Activated naive CD4-positive, alpha-beta T cell treated with anti-CD3 and anti-CD28 coated beads, Interleukin-2, amount 50 U/mL, for 16 hours (primary cell): Measurements from ENCODE around the gene OR52A5.
"Not testable (repeated sequence)": the region's sequence is repeated elsewhere in the genome, so short reads cannot be mapped to it uniquely, and the experiment has no call there.

Source experiments
- DNase-seq: peaks from one replicate; pipeline ENCODE4 v3.0.0-alpha.2; 2020

OR52A5 gene

DNA sequence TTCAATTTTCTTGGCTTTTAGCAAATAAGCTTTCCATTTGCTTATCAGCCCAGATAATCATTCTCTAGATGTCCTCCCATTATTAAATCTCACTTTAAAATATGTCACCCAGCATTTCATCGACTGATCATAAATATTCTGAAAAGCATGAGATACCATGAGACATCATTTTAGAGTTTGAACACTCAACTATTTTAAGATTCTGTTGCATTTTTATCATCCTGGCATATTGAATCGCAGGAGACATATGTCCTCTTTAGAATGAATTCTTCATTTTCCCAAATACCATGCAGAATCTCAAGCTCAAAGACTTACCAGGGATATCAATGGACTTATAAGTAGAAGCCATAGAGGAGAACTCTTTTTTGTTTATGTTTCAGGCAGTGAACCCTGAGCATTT, at the start of gene OR52A5:
TSS of gene OR52A5 (minus strand) at position 361 of the 400 bp plus-strand sequence. CDS start 5,714 bp downstream, outside the sequence.
- DNase-seq = no peak

DNA sequence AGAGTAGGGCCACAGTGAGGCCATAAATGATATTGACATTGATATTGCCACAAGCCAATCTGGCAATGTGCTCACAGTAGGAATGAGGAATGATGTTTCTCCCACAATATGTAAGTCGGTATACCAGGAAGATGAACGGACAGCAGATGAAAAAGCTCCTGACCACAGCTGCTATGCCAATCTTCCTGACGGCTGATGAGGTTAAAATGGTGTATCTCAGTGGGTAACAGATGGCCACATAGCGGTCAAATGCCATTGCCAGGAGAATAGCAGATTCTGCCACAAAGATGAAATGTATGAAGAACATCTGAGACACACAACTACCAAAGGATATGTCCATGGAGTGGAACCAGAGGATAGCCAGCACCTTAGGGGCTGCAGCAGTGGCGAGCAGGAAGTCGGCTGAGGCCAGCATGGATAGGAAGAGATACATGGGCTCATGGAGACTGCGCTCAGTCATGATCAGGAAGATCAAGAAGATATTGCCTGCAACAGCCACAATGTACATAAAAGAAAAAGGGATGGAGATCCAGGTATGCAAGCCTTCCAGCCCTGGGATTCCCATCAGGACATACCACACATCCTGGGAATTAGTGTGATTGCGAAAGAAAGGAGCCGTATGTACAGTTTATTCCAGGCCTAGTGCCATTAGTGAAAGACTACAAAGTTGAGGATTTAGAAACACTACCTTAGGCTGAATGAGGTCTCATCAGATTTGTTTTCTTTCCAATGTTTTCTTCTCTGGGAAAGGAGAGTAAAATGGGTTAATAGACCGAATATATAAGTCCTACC, 40.1 kb upstream of the OR52A5 start:
- DNase-seq = no peak

DNA sequence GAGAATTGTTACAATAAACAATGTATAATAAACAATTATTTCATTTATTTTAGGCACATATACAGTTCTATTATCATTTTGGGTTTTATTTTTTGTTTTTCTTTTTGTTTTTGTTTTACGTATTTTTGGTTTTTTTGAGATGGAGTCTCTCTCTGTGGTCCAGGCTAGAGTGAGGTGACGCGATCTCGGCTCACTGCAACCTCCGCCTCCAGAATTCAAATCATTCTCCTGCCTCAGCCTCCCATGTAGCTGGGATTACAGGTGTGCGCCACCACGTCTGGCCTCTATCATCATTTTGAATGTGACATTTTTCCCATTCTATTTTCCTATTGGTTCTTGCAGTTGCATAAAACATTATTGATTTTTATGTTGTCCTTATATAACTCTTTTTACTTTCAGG, 36.8 kb upstream of the OR52A5 start:
- DNase-seq = no peak

DNA sequence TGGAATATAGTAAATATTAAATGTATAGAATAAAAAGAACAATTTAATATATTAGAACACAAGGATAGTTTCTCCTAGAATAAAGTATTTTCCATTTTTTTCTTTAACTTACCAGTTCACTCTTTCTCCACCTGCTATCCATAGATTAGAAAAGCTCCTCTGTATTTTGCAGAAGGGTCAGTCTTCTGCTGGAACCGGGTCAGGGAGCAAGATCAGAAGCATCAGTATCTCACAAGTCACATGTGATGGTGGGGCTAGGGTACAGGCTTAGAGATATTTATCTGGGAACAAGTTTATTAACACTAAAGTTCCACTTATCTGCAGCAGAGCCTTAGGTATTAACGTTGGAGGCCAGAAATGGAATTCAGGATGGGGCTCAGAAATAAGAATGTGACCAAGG, 33.7 kb upstream of the OR52A5 start:
- DNase-seq = no peak

DNA sequence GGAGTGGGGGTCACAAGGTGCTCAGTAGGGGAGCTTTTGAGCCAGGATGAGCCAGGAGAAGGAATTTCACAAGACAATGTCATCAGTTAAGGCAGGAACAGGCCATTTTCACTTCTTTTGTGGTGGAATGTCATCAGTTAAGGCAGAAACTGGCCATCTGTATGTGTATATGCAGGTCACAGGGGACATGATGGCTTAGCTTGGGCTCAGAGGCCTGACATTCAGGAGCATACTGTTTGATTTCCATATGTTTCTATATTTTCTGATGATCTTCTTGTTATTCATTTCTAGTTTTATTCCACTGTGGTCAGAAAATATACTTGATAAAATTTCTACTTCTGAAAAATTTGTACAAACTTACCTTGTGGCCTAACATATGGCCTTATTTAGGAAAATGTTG, 27.7 kb upstream of the OR52A5 start:
- DNase-seq = not testable (repeated sequence)

DNA sequence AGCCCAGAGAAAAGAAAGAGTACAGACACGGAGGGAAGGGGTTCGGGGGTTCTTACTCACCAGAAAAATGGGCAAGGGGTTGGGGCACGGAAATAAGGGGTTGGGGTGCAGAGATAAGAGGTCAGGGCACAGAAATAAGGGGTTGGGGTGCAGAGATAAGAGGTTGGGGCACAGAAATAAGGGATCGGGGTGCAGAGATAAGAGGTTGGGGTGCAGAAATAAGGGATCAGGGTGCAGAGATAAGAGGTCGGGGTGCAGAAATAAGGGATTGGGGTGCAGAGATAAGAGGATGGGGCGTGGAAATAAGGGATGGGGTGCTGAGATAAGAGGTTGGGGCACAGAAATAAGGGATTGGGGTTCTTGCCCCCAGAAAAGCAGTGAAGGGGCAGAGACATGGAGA, 26.7 kb upstream of the OR52A5 start:
- DNase-seq = not testable (repeated sequence)

DNA sequence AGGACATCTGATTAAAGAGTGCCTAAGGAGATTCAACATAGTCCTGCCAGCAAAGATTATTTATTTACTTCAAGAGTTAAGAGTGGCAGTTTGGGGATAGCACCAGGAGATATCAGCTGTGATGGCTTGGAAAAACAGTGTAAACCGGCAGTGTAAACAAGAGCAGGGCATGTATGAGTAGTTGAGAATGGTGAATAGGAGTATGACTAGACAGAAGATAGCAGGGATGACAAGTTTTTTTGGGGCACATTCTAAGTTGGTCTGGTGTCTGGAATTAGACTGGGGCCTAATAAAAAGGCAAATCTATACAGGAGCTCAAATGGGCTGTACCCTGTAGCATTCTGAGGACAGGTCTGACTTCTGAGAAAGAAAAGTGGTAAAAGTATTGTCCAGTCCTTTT, 22.9 kb upstream of the OR52A5 start:
- DNase-seq = not testable (repeated sequence)

DNA sequence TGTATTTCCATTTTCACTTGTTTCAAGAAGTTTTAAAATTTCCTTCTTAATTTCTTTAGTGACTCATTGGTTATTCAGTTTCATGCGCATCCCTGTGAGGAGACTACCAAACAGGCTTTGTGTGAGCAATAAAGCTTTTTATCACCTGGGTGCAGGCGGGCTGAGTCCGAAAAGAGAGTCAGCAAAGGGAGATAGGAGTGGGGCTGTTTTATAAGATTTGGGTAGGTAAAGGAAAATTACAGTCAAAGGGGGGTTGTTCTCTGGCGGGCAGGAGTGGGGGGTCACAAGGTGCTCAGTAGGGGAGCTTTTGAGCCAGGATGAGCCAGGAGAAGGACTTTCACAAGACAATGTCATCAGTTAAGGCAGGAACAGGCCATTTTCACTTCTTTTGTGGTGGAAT, 22.1 kb upstream of the OR52A5 start:
- not testable (repeated sequence) for DNase-seq

DNA sequence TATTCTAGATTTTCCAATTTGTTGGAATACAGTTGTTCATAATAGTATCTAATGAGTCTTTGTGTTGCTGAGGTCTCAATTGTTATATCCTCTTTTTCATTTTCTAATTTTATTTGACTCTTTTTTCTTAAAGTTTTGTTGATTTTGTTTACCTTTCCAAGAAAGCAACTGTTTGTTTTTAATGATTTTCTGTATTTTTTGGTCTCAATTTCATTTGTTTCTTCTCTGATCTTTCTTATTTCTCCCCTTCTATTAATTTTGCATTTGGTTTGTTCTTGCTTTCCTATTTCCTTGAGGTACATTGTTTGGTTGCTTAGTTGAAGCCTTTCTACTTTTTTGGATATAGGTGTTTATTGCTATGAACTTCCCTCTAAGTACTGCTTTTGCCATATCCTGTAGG, 21.6 kb upstream of the OR52A5 start:
- DNase-seq = no peak

DNA sequence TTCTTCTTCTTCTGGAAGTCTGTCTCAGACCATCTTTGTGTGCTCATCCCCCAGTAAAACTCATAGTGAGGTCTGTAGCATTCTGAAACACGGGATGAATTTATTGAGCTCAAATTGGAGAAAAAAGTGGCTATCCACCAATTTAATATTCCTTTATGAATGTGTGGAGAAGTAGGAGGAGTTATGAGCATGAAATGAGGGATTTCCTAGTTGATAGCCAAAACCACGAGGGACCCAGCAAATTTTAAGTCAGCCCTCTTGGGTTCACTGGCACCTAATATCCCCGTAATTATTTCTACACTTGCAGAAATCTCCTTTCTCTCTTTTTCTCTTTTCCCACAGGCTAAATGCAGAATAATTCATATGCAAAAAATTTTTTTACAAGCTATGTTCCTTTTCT, 16.5 kb upstream of the OR52A5 start, which contains the start of gene OR52A1:
TSS of gene OR52A1 (minus strand) at position 101 of the 400 bp plus-strand sequence. CDS start 2,388 bp downstream, outside the sequence.
- no peak for DNase-seq

DNA sequence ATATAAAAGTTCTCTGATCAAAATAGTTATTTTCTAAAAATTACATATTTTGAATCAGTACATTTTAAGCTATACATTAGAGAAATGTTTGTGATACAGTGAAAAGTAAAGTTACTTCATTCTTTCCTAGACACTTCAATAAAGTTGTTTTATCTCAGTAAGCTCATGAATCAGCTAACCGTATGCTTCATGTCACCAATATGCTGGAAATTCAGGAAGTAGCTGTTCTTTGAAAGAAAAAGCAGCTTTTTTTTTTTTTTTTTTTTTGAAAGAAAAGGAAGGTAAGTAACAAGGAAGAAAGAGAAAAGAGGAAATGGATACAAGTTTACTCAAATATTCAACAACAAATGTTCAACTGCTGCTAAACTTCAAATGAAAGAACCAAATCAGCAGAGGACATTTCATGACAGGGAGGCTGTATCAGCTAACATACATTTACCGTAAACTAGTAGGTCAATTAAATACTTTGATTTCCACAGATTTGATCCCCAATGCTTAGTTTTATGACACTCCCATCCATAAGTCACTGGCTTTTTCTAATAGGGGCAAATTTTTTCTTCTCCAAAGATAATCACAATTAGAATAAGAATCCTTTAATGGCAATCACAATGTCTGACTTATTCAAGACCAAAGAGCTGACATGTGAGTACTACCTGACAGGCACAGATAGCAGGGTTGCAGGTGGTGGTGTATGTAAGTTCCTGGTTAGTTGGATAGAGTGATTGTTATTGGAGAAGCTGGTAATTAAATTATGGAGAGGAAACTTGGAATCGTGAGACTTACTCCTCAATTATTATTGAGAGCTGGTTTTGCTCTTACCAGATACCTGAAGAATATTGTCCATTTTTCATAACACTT, 15.6 kb upstream of the OR52A5 start:
- no peak for DNase-seq

DNA sequence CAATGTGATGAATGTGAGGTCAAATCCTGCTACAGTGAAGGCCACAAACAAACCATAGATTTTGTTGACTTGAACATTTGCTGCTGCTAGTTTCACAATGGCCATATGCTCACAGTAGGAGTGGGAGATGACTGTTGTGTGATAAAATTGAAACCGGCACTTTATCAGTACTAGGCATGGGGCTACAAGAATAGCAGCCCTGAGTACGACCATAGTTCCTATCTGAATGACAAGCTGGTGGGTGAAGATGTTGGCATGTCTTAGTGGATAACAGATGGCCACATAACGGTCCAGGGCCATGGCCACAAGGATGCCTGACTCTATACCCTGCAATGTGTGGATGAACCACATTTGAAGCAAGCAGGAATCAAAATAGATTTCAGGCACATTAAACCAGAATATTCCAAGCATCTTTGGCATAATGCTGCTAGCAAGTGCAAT, 13.6 kb upstream of the OR52A5 start:
- DNase-seq = no peak

DNA sequence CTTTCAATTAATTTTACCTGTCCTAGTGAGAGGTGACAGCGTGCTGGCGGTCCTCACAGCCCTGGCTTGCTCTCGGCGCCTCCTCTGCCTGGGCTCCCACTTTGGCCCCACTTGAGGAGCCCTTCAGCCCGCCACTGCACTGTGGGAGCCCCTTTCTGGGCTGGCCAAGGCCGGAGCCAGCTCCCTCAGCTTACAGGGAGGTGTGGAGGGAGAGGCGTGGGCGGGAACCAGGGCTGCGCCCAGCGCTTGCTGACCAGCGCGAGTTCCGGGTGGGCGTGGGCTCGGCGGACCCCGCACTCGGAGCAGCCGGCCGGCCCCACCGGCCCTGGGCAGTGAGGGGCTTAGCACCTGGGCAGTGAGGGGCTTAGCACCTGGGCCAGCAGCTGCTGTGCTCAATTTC, 6.0 kb upstream of the OR52A5 start:
- not testable (repeated sequence) for DNase-seq

DNA sequence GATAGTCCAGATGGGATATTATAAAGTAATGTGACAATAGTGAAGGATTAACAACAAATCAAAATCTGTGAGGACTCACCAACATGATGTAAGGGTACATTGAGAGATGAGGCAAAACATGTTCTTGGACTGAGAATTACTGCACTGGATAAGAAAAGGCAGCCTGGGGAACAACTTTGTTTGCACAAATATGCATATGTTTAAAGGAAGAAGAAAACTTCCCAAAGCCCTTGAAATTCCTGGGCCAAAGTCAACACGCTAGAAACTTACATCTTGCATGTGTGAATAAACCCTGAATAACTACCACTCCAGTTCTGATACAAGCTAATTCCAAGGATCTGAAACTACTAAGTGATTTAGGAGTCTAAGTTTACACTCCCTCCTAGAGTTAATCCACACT, 1.1 kb downstream of the OR52A5 start:
- DNase-seq = no peak

DNA sequence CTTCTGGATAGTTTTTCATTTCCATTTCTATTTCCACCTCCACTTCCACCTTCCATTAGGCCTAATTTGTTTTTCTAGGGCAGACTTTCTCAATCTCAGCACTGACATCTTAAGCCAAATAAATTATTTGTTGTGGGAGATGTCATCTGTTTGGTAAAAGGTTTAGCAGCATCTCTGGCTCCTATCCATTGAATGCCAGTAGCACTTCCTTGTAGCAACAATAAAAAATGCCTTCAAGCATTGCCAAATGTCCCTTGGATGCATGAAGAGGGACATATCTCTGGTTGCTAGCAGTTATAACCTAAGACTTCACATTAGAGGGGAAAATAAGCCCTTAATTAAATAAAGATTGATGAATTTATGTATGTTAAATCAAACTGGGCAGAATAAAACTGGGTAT, 1.9 kb downstream of the OR52A5 start:
- no peak for DNase-seq

DNA sequence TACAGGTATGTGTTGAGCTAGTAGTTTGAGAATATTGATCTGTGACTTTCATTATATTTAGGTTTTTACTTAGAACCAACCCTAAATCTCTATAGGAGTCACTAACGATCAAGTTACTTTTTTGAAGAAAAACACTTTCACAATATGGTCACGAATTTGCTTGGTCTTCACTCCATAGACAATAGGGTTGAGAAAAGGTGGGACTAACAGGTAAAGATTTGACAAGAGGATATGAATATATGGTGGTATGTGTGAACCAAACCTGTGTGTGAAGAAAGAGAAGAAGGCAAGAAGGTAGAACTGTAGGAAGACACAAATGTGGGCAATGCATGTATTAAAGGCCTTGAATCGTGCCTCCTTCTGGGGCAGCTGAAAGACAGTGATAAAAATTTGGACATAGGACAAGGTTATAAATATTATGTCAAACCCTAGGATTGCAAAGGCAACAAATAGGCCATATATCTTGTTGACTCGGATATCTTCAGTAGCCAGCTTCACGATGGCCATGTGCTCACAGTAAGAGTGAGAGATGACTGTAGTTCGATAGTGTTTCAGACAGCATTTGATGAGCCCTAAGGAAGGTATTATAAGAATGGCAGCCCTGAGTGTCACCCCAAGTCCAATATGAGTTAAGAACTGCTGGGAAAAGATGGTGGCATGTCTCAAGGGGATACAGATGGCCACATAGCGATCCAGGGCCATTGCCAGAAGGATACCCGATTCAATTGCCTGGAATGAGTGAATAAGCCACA, 6.4 kb downstream of the OR52A5 start:
- DNase-seq = no peak

DNA sequence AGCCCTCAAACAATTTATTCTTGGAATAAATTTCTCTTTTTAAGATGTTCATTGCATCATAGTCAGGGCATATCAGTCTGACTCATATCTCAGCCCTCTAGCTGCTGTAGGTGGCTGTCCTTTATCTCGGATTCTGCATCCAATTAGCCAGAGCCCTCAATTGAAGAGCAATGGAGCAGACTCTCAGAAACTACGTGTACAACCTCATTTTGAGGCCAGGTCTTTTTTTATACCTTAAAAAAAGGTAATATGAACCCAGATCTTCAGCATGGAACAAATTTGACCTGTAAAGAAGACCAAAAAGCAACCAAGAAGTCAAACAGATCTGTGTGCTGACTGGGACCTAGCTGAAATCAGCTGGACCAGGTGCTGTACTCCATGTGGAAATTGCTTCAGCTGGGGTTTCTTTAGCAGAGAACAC, 8.7 kb downstream of the OR52A5 start:
- DNase-seq = no peak

DNA sequence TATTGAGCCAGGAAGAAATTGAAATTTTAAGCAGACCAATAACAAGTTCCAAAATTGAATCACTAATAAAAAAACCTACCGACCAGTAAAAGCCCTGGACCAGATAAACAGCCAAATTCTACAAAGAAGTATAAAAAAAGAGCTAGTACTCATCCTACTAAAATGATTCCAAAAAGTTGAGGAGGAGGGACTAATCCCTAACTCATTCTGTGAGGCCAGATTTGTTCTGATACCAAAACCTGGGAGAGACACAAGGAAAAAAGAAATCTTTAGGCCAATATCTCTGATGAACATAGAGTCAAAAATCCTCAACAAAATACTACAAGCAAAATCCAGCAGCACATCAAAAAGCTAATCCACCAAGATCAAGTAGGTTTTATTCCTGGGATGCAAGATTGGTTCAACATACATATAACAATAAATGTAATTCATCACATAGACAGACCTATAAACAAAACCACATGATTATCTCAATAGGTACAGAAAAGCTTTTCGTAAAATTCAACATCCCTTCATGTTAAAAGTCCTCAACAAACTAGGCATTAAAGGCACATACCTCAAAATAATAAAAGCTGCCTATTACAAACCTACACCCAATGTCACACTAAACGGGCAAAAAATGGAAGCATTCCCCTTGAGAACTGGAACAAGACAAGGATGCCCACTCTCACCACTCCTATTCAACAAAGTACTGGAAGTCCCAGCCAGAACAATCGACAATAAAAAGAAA, 13.1 kb downstream of the OR52A5 start:
- DNase-seq = no peak

DNA sequence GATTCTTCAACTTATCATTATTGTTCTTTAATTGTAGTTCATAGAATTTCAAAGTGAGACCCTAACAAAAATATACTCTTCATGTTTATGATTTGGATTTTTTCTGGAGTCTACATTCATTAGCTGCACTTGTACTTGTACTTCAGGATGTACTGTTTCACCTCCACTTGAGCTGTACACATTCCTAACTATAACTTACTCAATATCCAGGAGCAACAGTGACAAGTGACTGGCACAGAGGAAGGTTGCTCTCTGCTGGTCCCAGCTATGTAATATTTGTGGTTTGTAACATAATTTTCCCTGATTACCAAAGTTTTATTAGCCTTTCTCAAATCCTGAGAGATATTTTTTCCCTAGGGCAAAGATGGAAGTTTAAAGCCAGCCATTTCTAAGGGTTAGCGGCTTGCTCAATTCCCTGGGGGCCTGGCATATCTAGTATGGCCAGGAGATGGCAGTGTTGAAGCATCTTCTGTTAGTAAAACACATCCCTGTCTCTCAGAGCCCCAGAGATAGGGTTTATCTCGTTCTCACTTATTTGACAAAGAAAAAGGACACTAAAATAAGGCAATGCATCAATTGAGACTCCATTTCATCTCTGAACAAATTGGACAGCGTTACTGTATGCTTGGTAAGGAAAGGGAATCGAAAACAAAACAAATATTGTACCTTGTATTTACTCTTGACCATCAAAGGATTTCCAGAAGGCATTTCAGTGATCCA, 14.2 kb downstream of the OR52A5 start:
- peak; percentile 44 for DNase-seq

DNA sequence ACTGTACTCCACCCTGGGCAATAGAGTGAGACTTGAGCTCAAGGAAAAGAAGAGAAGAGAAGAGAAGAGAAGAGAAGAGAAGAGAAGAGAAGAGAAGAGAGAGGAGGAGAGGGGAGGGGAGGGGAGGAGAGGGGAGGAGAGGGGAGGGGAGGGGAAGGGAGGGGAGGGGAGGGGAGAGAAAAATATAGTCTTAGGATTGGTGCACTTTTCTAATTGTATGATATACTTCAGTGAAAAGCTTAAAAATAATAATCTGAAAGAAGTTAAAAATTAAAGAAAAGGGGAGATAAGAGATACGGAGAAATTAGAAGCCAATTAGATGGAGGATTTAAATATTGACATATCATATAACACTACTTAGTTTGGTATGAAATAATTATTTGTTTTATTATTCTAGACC, 19.3 kb downstream of the OR52A5 start:
- DNase-seq = no peak

DNA sequence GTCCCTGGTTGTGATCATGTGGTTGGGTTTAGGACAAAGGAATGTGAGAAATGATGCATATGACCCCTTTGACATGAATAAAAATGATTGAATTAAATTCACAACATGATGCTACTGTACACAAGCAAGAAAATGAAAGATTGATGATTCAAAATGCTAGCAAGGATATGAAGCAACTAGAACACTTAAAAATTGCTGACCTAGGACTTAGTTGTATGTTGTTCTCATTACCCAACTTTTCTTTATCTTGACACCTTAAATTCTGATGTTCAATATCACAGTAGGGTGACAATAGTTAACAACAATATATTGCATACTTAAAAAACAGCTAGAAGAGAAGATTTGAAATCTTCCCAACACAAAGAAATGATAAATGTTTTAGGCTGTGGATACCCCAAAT, 20.6 kb downstream of the OR52A5 start:
- no peak for DNase-seq

DNA sequence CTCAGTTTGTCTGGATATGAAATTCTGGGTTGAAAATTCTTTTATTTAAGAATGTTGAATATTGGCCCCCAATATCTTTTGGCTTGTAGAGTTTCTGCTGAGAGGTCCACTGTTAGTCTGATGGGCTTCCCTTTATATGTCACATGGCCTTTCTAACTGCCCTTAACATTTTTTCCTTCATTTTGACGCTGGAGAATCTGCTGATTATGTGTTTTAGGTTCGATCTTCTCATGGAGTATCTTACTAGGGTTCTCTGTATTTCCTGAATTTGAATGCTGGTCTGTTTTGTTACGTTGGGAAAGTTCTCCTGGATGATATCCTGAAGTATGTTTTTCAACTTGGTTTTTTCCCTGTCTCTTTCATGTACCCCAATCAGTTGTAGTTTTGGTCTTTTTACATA, 22.8 kb downstream of the OR52A5 start:
- no peak for DNase-seq
